RWPE2 (cell line): ENCODE data around the gene DDX39A.

Experiments
- ATAC-seq: fragments of 200-7000 bp; cut with Tn5 transposase; 3 replicates; pipeline ENCODE4 v1.9.1; 2021; ENCODE audit warnings: low read depth
- DNase-seq: peaks from one replicate; pipeline ENCODE4 v3.0.0-alpha.2; 2020; ENCODE audit warnings: low spot score
- H3K27ac ChIP-seq: fragments of 450-650 bp; 2 replicates; pipeline ENCODE4 v1.5.1; 2017; ENCODE audit warnings: mild to moderate bottlenecking; ENCODE audit not compliant: poor library complexity, severe bottlenecking
- H3K27me3 ChIP-seq: fragments of 250-450 bp; sonication (Bioruptor Pico); 2 replicates; pipeline ENCODE4 v1.5.1; 2021; ENCODE audit warnings: mild to moderate bottlenecking, moderate library complexity; ENCODE audit not compliant: insufficient read depth, poor library complexity, severe bottlenecking
- H3K36me3 ChIP-seq: fragments of 250-450 bp; sonication (Bioruptor Pico); 2 replicates; pipeline ENCODE4 v1.5.1; 2020; ENCODE audit warnings: low read depth, mild to moderate bottlenecking, moderate library complexity
- H3K4me1 ChIP-seq: fragments of 250-450 bp; sonication (Bioruptor Pico); 2 replicates; pipeline ENCODE4 v1.5.1; 2021; ENCODE audit warnings: mild to moderate bottlenecking, moderate library complexity; ENCODE audit not compliant: insufficient read depth, poor library complexity, severe bottlenecking
- H3K4me3 ChIP-seq: fragments of 250-450 bp; sonication (Bioruptor Pico); 2 replicates; pipeline ENCODE4 v1.5.1; 2021; ENCODE audit warnings: mild to moderate bottlenecking, moderate library complexity; ENCODE audit not compliant: severe bottlenecking
- H3K9me3 ChIP-seq: fragments of 250-450 bp; sonication (Bioruptor Pico); 2 replicates; pipeline ENCODE4 v1.5.1; 2021; ENCODE audit warnings: mild to moderate bottlenecking, moderate library complexity; ENCODE audit not compliant: severe bottlenecking
- TF ChIP-seq, protein P1 (sequence below): fragments of 450-650 bp; IDR thresholded peaks from one replicate; pipeline ENCODE4 v1.5.1; 2017; ENCODE audit warnings: mild to moderate bottlenecking, moderate library complexity; ENCODE audit not compliant: poor library complexity, severe bottlenecking

The DDX39A gene

GRCh38 chr19:14385492-14385891 is 33.6 kb downstream of the DDX39A start:
- DNase-seq (no peak), ATAC-seq (no peak)
- H3K36me3 ChIP-seq, result no peaks in the 10 kb centered on the region
- TF ChIP-seq, protein P1, sequence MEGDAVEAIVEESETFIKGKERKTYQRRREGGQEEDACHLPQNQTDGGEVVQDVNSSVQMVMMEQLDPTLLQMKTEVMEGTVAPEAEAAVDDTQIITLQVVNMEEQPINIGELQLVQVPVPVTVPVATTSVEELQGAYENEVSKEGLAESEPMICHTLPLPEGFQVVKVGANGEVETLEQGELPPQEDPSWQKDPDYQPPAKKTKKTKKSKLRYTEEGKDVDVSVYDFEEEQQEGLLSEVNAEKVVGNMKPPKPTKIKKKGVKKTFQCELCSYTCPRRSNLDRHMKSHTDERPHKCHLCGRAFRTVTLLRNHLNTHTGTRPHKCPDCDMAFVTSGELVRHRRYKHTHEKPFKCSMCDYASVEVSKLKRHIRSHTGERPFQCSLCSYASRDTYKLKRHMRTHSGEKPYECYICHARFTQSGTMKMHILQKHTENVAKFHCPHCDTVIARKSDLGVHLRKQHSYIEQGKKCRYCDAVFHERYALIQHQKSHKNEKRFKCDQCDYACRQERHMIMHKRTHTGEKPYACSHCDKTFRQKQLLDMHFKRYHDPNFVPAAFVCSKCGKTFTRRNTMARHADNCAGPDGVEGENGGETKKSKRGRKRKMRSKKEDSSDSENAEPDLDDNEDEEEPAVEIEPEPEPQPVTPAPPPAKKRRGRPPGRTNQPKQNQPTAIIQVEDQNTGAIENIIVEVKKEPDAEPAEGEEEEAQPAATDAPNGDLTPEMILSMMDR, result no peak
- no peak overlapping the region for H3K27ac ChIP-seq
- H3K9me3 ChIP-seq, result no peaks in the 10 kb centered on the region
- H3K27me3 ChIP-seq, result no peaks in the 10 kb centered on the region
- H3K4me1 ChIP-seq, result peaks cover 31% of the 10 kb centered on the region
- no peak overlapping the region for H3K4me3 ChIP-seq

GRCh38 chr19:14383661-14384555 is 35.2 kb downstream of the DDX39A start:
- Histone ChIP-seq H3K9me3 (no peaks in the 10 kb centered on the region), H3K27ac (peak overlapping the region; percentile 51), H3K27me3 (no peaks in the 10 kb centered on the region), H3K36me3 (no peaks in the 10 kb centered on the region), H3K4me3 (no peak overlapping the region), H3K4me1 (peaks cover 32% of the 10 kb centered on the region)
- DNase-seq (no peak), ATAC-seq (no peak)
- TF ChIP-seq, protein P1, result no peak

DNA sequence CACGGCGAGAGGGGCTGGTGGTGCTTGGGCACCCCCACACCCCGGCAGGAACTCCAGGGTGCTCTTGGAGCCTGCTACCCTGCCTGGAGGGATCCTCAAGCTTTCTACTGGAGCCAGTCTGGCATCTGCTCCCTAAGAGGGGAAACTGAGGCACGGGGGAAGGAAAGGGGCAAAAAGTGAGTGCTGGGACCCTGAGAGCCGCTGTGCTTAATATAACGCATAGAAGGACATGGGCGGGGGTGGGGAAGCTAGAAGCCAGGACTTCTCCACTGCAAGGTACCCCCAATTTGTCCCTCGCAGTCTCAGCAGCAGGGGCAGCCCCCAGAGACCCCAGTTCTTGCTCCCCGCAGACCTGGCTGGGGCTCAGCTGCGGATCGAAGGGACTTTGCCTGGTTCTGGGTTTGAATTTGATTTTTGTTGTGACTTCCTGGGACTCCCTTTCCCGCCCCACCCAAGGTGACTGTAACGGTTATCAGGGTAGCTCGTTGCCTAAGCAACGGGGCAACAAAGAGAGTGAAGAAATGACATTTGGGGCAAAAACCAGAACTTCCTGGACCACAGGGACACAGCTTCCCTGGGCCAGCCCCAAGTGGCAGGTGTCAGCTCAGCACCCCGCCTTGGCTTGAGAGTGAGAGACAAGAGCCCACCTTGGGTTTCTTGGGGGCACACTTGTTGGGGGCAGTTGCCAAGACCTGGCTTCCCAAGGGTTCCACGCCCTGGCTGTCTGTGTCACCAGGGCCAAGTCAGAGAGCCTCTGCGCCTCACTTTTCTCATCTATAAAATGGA is 37.3 kb downstream of the DDX39A start:
- H3K4me1 ChIP-seq, result peaks cover 32% of the 10 kb centered on the region
- ATAC-seq (no peak), DNase-seq (no peak)
- H3K27ac ChIP-seq, result peak overlapping the region; percentile 48
- H3K9me3 ChIP-seq, result no peaks in the 10 kb centered on the region
- H3K27me3 ChIP-seq, result no peaks in the 10 kb centered on the region
- TF ChIP-seq, protein P1, result no peak
- peak overlapping the region; percentile 39 for H3K4me3 ChIP-seq
- H3K36me3 ChIP-seq, result no peaks in the 10 kb centered on the region

- TF ChIP-seq, protein P1, result no peak
- no peak for DNase-seq
- Histone ChIP-seq H3K27ac (no peak overlapping the region), H3K36me3 (no peaks in the 10 kb centered on the region), H3K27me3 (no peaks in the 10 kb centered on the region), H3K4me1 (peaks cover 25% of the 10 kb centered on the region), H3K9me3 (no peaks in the 10 kb centered on the region), H3K4me3 (no peak overlapping the region)
- ATAC-seq, result no peak
These were observed 39.7 kb downstream of the DDX39A start for GRCh38 chr19:14379294-14380065.
